ENCODE results near the gene DRD2.
"Not testable (repeated sequence)": the region's sequence is repeated elsewhere in the genome, so short reads cannot be mapped to it uniquely, and the experiment has no call there.

DRD2 gene

GRCh38 chr11:113475160-113475761 is at the start of gene DRD2:
Gene DRD2, minus strand, starts transcription at chr11:113475398. Its CDS starts 50,747 bp downstream, at chr11:113424651.
- DNase-seq (ENCODE audit: low read depth), result no peak

- not testable (repeated sequence) for DNase-seq (ENCODE audit: low read depth)
Measured at GRCh38 chr11:113523906-113524305, 48.7 kb upstream of the DRD2 start.

GRCh38 chr11:113521737-113522517 is 46.7 kb upstream of the DRD2 start:
- DNase-seq (ENCODE audit: low read depth), result no peak

- DNase-seq (ENCODE audit: low read depth), result no peak
Measured at GRCh38 chr11:113519989-113520613, 44.9 kb upstream of the DRD2 start.

GRCh38 chr11:113518716-113519495 is 43.7 kb upstream of the DRD2 start:
- DNase-seq (ENCODE audit: low read depth), result no peak

GRCh38 chr11:113517361-113517760 is 42.2 kb upstream of the DRD2 start:
- no peak for DNase-seq (ENCODE audit: low read depth)

GRCh38 chr11:113514856-113515255 is 39.7 kb upstream of the DRD2 start:
- DNase-seq (ENCODE audit: low read depth), result no peak

GRCh38 chr11:113507341-113507740 is 32.1 kb upstream of the DRD2 start:
- DNase-seq (ENCODE audit: low read depth), result no peak

GRCh38 chr11:113506893-113507292 is 31.7 kb upstream of the DRD2 start:
- no peak for DNase-seq (ENCODE audit: low read depth)

- DNase-seq (ENCODE audit: low read depth), result no peak
Measured at GRCh38 chr11:113506461-113506860, 31.3 kb upstream of the DRD2 start.

GRCh38 chr11:113505541-113506375 is 30.6 kb upstream of the DRD2 start:
- DNase-seq (ENCODE audit: low read depth), result no peak

- no peak for DNase-seq (ENCODE audit: low read depth)
Measured at GRCh38 chr11:113505046-113505445, 29.8 kb upstream of the DRD2 start.

- DNase-seq (ENCODE audit: low read depth), result no peak
Measured at GRCh38 chr11:113504586-113504985, 29.4 kb upstream of the DRD2 start.

- DNase-seq (ENCODE audit: low read depth), result no peak
Measured at GRCh38 chr11:113504071-113504470, 28.9 kb upstream of the DRD2 start.

- no peak for DNase-seq (ENCODE audit: low read depth)
Measured at GRCh38 chr11:113497066-113497910, 22.1 kb upstream of the DRD2 start.

GRCh38 chr11:113496026-113496651 is 20.9 kb upstream of the DRD2 start:
- DNase-seq (ENCODE audit: low read depth), result no peak

- no peak for DNase-seq (ENCODE audit: low read depth)
Measured at GRCh38 chr11:113494021-113494420, 18.8 kb upstream of the DRD2 start.

- no peak for DNase-seq (ENCODE audit: low read depth)
Measured at GRCh38 chr11:113493206-113493605, 18.0 kb upstream of the DRD2 start.

- no peak for DNase-seq (ENCODE audit: low read depth)
Measured at GRCh38 chr11:113488931-113489351, 13.7 kb upstream of the DRD2 start.

- DNase-seq (ENCODE audit: low read depth), result no peak
Measured at GRCh38 chr11:113487622-113488021, 12.4 kb upstream of the DRD2 start.

Data from activated T-cell treated with anti-CD3 and anti-CD28 coated beads for 48 hours (primary cell).